ENCODE measurements around the gene FAM162A.
"Not testable (repeated sequence)": the region's sequence is repeated elsewhere in the genome, so short reads cannot be mapped to it uniquely, and the experiment has no call there.

FAM162A gene

GRCh38 chr3:122357828-122358702, 25.9 kb upstream of the FAM162A start:
- no peak for FAIRE-seq
- DNase-seq (ENCODE audit: insufficient read length): no peak
- no peak for TF ChIP-seq POLR2AphosphoS5 (IDR thresholded peaks at IDR 0.05; ENCODE audit: low read depth, low read length)
- no peak for TF ChIP-seq POLR2A (IDR thresholded peaks at IDR 0.05; ENCODE audit: low read depth, low read length)
- TF ChIP-seq TAF1 (IDR thresholded peaks at IDR 0.05; ENCODE audit: borderline replicate concordance, low read depth, low read length): no peak

- FAIRE-seq (no peak), DNase-seq (ENCODE audit: insufficient read length) (no peak)
- no peak for TF ChIP-seq POLR2AphosphoS5 (IDR thresholded peaks at IDR 0.05; ENCODE audit: low read depth, low read length)
- TF ChIP-seq POLR2A (IDR thresholded peaks at IDR 0.05; ENCODE audit: low read depth, low read length): no peak
- no peak for TF ChIP-seq TAF1 (IDR thresholded peaks at IDR 0.05; ENCODE audit: borderline replicate concordance, low read depth, low read length)
Observed at GRCh38 chr3:122358703-122359032, 25.3 kb upstream of the FAM162A start.

DNA sequence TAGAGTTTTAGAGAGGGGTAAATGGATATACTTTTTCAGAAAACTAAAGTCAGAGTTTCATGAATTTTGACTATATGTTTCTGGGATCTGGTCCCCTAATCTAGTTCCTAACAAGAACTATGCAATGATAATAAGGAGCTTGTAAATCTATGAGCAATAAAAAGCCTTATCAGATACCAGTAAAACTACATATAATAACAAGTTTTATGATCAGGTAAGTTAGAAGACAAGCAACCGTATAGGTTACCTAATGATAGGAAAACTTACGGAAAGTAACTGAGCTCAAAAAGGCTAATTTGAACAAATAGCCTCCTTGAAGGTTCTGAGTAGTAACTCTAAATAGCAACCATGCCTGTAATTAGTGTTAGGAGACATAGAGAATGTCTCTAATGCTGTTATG, 22.0 kb upstream of the FAM162A start:
- DNase-seq (ENCODE audit: insufficient read length) (no peak), FAIRE-seq (no peak)
- TF ChIP-seq POLR2AphosphoS5 (IDR thresholded peaks at IDR 0.05; ENCODE audit: low read depth, low read length) (no peak), POLR2A (IDR thresholded peaks at IDR 0.05; ENCODE audit: low read depth, low read length) (no peak), TAF1 (IDR thresholded peaks at IDR 0.05; ENCODE audit: borderline replicate concordance, low read depth, low read length) (no peak)

- no peak for FAIRE-seq
- no peak for DNase-seq (ENCODE audit: insufficient read length)
- no peak for TF ChIP-seq POLR2AphosphoS5 (IDR thresholded peaks at IDR 0.05; ENCODE audit: low read depth, low read length)
- no peak for TF ChIP-seq TAF1 (IDR thresholded peaks at IDR 0.05; ENCODE audit: borderline replicate concordance, low read depth, low read length)
- no peak for TF ChIP-seq POLR2A (IDR thresholded peaks at IDR 0.05; ENCODE audit: low read depth, low read length)
Observed at GRCh38 chr3:122364490-122364889, 19.5 kb upstream of the FAM162A start.

GRCh38 chr3:122365073-122365472, 18.9 kb upstream of the FAM162A start:
- DNase-seq (ENCODE audit: insufficient read length): no peak
- FAIRE-seq: no peak
- TF ChIP-seq TAF1 (IDR thresholded peaks at IDR 0.05; ENCODE audit: borderline replicate concordance, low read depth, low read length) (no peak), POLR2A (IDR thresholded peaks at IDR 0.05; ENCODE audit: low read depth, low read length) (no peak), POLR2AphosphoS5 (IDR thresholded peaks at IDR 0.05; ENCODE audit: low read depth, low read length) (no peak)

DNA sequence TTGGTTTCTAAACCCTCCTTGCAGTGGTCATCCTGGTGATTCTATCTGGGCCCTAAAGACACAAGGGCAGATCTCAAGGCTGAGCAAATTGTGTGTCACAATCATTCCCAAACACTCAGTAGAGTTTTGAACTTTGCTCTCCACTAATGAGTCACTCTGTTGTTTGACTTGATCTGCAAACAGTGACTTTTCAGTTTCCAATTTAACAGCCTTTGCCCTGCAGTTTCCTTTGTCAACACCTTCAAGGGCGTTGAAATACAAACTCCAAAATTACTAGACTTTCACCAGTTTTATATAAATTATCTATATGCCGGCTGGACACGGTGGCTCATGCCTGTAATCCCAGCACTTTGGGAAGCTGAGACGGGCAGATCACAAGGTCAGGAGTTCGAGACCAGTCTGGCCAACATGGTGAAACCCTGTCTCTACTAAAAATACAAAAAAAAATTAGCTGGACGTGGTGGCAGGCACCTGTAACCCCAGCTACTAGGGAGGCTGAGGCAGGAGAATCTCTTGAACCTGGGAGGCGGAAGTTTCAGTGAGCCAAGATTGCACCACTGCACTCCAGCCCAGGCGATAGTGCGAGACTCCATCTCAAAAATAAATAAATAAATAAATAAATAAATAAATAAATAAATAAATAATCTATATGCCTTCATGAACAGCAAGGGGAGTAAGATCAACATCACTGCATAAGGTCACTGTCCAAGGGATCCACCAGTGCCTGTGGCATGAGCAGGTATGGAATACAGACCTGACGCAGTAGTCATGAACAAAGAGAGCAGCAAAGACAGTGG, 18.2 kb upstream of the FAM162A start:
- DNase-seq (ENCODE audit: insufficient read length): not testable (repeated sequence)
- peak; percentile 56 for FAIRE-seq

- FAIRE-seq (no peak), DNase-seq (ENCODE audit: insufficient read length) (no peak)
- TF ChIP-seq TAF1 (IDR thresholded peaks at IDR 0.05; ENCODE audit: borderline replicate concordance, low read depth, low read length): no peak
- no peak for TF ChIP-seq POLR2AphosphoS5 (IDR thresholded peaks at IDR 0.05; ENCODE audit: low read depth, low read length)
- no peak for TF ChIP-seq POLR2A (IDR thresholded peaks at IDR 0.05; ENCODE audit: low read depth, low read length)
Observed at GRCh38 chr3:122366379-122366749, 17.6 kb upstream of the FAM162A start.

DNA sequence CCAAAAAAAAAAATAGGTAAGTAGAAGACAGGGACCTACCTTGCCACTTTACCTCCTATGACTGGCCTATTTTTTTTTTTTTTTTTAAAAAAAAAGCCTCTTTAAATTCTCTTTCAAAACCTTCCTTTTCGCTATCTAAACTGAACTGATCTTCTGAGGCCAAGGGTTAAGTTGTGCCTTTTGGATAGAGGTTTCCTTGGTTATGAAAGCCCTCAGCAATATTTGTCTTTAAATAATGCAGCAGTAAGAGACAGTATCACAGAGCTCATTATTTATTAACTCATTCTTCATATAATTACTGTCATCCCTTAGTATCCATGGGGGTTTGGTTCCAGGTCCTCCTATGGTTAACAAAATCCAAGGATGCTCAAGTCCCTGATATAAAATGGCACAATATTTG, 9.9 kb upstream of the FAM162A start:
- TF ChIP-seq POLR2AphosphoS5 (IDR thresholded peaks at IDR 0.05; ENCODE audit: low read depth, low read length): no peak
- no peak for TF ChIP-seq TAF1 (IDR thresholded peaks at IDR 0.05; ENCODE audit: borderline replicate concordance, low read depth, low read length)
- no peak for TF ChIP-seq POLR2A (IDR thresholded peaks at IDR 0.05; ENCODE audit: low read depth, low read length)
- DNase-seq (ENCODE audit: insufficient read length) (no peak), FAIRE-seq (no peak)

- FAIRE-seq: no peak
- TF ChIP-seq POLR2AphosphoS5 (IDR thresholded peaks at IDR 0.05; ENCODE audit: low read depth, low read length): no peak
- no peak for TF ChIP-seq TAF1 (IDR thresholded peaks at IDR 0.05; ENCODE audit: borderline replicate concordance, low read depth, low read length)
- TF ChIP-seq POLR2A (IDR thresholded peaks at IDR 0.05; ENCODE audit: low read depth, low read length): no peak
- DNase-seq (ENCODE audit: insufficient read length): no peak
Observed at GRCh38 chr3:122377975-122378374, 6.0 kb upstream of the FAM162A start.

DNA sequence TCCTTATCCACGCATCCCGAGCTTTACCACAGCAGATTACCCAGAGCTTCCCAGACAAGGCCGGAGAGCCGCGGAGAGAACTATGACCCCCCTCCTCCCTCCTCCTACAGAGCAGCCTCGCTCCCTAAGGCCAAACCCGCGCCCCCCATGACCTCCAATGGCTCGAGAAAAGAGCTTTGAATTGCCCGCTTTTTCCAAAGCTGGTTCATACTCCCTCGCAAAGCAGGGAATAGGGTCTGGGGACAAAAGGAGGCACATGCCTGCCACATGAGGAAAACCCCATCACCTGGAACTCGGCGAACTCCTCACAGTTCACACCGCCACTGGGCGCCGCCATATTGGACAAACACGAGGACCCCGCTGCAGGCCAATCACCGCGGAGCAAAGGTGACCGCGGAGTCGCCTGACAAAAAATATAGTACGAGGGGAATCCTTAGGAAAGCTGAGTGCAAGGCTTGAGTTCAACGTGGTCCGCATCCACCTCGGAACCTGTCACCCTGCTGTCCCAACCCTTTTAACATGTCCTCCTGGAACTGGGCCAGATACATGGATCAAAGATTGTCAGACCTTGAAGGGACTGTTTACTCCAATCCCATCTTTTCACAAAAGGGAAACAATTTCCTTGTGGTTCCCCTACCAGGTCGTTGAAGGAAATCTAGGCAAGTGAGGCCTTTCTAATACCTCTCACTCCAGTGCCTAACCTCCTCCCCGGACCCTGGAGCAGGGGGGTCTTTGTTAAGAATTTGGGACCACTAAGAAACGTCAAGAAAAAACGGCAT, 905 bp upstream of the FAM162A start, which contains the start of gene MIX23:
MIX23 (minus strand) TSS at position 344 of the 779 bp plus-strand sequence; CDS start at position 337, 7 bp downstream.
- DNase-seq (ENCODE audit: insufficient read length) (peak; percentile 51), FAIRE-seq (peak; percentile 94)
- no peak for TF ChIP-seq POLR2AphosphoS5 (IDR thresholded peaks at IDR 0.05; ENCODE audit: low read depth, low read length)
- TF ChIP-seq POLR2A (IDR thresholded peaks at IDR 0.05; ENCODE audit: low read depth, low read length): peak; percentile 66; the same call in 1 of the 2 replicates
- peak; percentile 76; the same call in 1 of the 2 replicates for TF ChIP-seq TAF1 (IDR thresholded peaks at IDR 0.05; ENCODE audit: borderline replicate concordance, low read depth, low read length)

GRCh38 chr3:122387709-122388108, 3.7 kb downstream of the FAM162A start:
- FAIRE-seq (no peak), DNase-seq (ENCODE audit: insufficient read length) (no peak)
- no peak for TF ChIP-seq POLR2AphosphoS5 (IDR thresholded peaks at IDR 0.05; ENCODE audit: low read depth, low read length)
- no peak for TF ChIP-seq TAF1 (IDR thresholded peaks at IDR 0.05; ENCODE audit: borderline replicate concordance, low read depth, low read length)
- no peak for TF ChIP-seq POLR2A (IDR thresholded peaks at IDR 0.05; ENCODE audit: low read depth, low read length)

All from GM12892 (cell line).